Erythroblast (primary cell): Measurements from ENCODE around the gene CYP4F3.

Experiments used
- GATA1 ChIP-seq: IDR thresholded peaks from 2 replicates; pipeline ENCODE4 v1.6.1; 2011; ENCODE audit warnings: low read depth, mild to moderate bottlenecking, control low read depth, low read length, moderate library complexity
- POLR2A ChIP-seq: IDR thresholded peaks from 2 replicates; pipeline ENCODE4 v1.6.1; 2011; ENCODE audit warnings: mild to moderate bottlenecking, low read length

DNA sequence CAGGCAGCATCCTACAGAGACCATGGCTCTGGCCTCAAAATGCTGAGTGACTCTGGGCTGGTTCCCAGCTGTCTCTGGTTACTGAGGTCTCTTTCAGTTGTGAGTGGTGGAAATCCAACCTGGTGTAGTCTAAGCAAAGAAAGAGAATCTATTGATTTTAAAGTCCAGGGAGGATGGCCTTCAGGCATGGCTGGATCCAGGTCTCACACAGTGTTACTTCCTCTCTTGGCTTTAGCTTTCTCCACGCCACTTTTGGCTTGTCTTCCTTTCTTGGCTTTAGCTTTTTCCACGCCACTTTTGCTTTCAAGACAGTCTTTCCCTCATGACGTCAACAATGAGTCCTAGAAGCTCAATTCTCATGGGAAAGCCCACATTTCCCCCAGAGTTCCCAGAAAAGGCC lies 4.1 kb downstream of the CYP4F3 start:
- TF ChIP-seq POLR2A (no peak), GATA1 (no peak)
